B cell (primary cell): ENCODE measurements around the gene GNG7.

ENCODE experiments used
- CTCF ChIP-seq: fragments of 200-600 bp; IDR thresholded peaks from one replicate; pipeline ENCODE4 v1.8.0; 2022; ENCODE audit warnings: antibody characterized with exemption, mild to moderate bottlenecking
- EZH2 ChIP-seq: IDR thresholded peaks from 2 replicates; pipeline ENCODE4 v1.6.1; 2012; ENCODE audit warnings: borderline replicate concordance, low read depth, mild to moderate bottlenecking, moderate library complexity, low read length; ENCODE audit not compliant: insufficient read depth, poor library complexity, severe bottlenecking

- TF ChIP-seq CTCF = no peak
- no peak for TF ChIP-seq EZH2
These were observed 40.6 kb upstream of the GNG7 start for GRCh38 chr19:2743099-2743498.
